K562 (cell line): ENCODE measurements around the gene NUAK2. TPM values are rescaled to one million over a fixed set of nuclear protein-coding genes. Genes with fewer than 3 reads are reported as not detected.

Experiments
- ATAC-seq: fragments of 200-7000 bp; cut with Tn5 transposase; 3 replicates; pipeline ENCODE4 v1.9.1; 2020; ENCODE audit warnings: moderate library complexity
- BruUV-seq: library from RNA; stranded (reverse); fragments of 400-500 nt; replicated peaks from 2 replicates; lab custom pipeline; 2021; lab: Mats Ljungman, UMichigan
- CTCF ChIA-PET: fragments of 300-600 bp; formaldehyde crosslinking; extraction: SDS; loops from one replicate; lab custom pipeline; 2021; ENCODE audit warnings: low intra/inter-chr PET ratio; lab: Yijun Ruan, JAX
- POLR2A ChIA-PET: fragments of 300-600, 350-650 bp; sonication (Branson Sonifier 250); formaldehyde crosslinking; extraction: SDS; loops from one replicate; lab custom pipeline; 2021; ENCODE audit warnings: antibody characterized with exemption, inconsistent platforms; lab: Yijun Ruan, JAX
- DNase-seq, 4 experiments: peaks; one replicate each; pipeline versions ENCODE4 v3.0.0 to v3.0.0-alpha.2; 2011 to 2018; ENCODE audit warnings: low spot score in 3 of 4, mixed read lengths in 3 of 4; ENCODE audit errors: extremely low read depth in 1 of 4
- FAIRE-seq: peaks from 2 replicates; lab custom pipeline; 2011; peaks lifted over from hg19 to GRCh38; lab: Jason Lieb, UNC
- H2AFZ ChIP-seq: 2 replicates; pipeline ENCODE4 v1.6.0; 2011; ENCODE audit warnings: low read depth, low read length, control low read depth, inconsistent platforms
- H3K27ac ChIP-seq: fragments of 200-600 bp; 3 replicates; pipeline ENCODE4 v1.8.0; 2011; ENCODE audit warnings: low read depth, mild to moderate bottlenecking, control low read depth, inconsistent platforms, low read length, moderate library complexity, mixed read lengths; ENCODE audit errors: extremely low read depth
- H3K27me3 ChIP-seq, 2 experiments: fragments of 300-600 bp in 1 of 2; 2 replicates in 1 of 2; 3 replicates in 1 of 2; pipeline versions ENCODE4 v1.6.0 to v1.8.0; 2011; ENCODE audit warnings: inconsistent platforms in 2 of 2, low read length in 2 of 2, mild to moderate bottlenecking in 1 of 2, mixed read lengths in 1 of 2, moderate library complexity in 1 of 2; ENCODE audit not compliant: control insufficient read depth in 2 of 2, insufficient read depth in 2 of 2
- H3K36me3 ChIP-seq: fragments of 300-600 bp; 3 replicates; pipeline ENCODE4 v1.8.0; 2011; ENCODE audit warnings: mild to moderate bottlenecking, low read length, inconsistent platforms; ENCODE audit not compliant: control insufficient read depth, insufficient read depth
- H3K4me1 ChIP-seq, 2 experiments: fragments of 200-600 bp in 1 of 2; replicated peaks in 1 of 2; 2 replicates in 1 of 2; 3 replicates in 1 of 2; pipeline versions ENCODE4 v1.5.1 to v1.8.0; 2011; ENCODE audit warnings: inconsistent platforms in 2 of 2, low read length in 2 of 2, mild to moderate bottlenecking in 1 of 2, mixed read lengths in 1 of 2, moderate library complexity in 1 of 2; ENCODE audit not compliant: control insufficient read depth in 2 of 2, insufficient read depth in 2 of 2
- H3K4me2 ChIP-seq: 2 replicates; pipeline ENCODE4 v1.6.1; 2011; ENCODE audit warnings: low read length, control low read depth, inconsistent platforms, mixed read lengths; ENCODE audit not compliant: insufficient read depth
- H3K4me3 ChIP-seq: fragments of 200-600 bp; sonication (generic), shearing (Covaris generic); 2 replicates; pipeline ENCODE4 v1.5.1; 2016; ENCODE audit warnings: control low read depth, inconsistent platforms
- H3K79me2 ChIP-seq: fragments of 200-600 bp; 3 replicates; pipeline ENCODE4 v1.8.0; 2011; ENCODE audit warnings: low read length, inconsistent platforms; ENCODE audit not compliant: control insufficient read depth, insufficient read depth
- H3K9ac ChIP-seq, 2 experiments: 2 replicates each; pipeline versions ENCODE4 v1.6.0 to v1.6.1; 2011; ENCODE audit warnings: low read depth in 2 of 2, low read length in 2 of 2, control low read depth in 1 of 2, inconsistent platforms in 1 of 2, mild to moderate bottlenecking in 1 of 2, mixed read lengths in 1 of 2; ENCODE audit not compliant: insufficient read depth in 1 of 2
- H3K9me1 ChIP-seq: one replicate; pipeline ENCODE4 v1.6.0; 2011; ENCODE audit warnings: inconsistent platforms, mild to moderate bottlenecking, low read length, moderate library complexity; ENCODE audit not compliant: control insufficient read depth, insufficient read depth
- H3K9me3 ChIP-seq: replicated peaks from 2 replicates; pipeline ENCODE4 v1.5.1; 2011; ENCODE audit warnings: low read depth, low read length, inconsistent platforms; ENCODE audit not compliant: control insufficient read depth, insufficient read depth
- H4K20me1 ChIP-seq: replicated peaks from 2 replicates; pipeline ENCODE4 v1.6.1; 2011; ENCODE audit warnings: low read length, inconsistent platforms, mixed read lengths; ENCODE audit not compliant: control insufficient read depth, insufficient read depth
- CBFA2T3 ChIP-seq: fragments of 450-650 bp; IDR thresholded peaks from 2 replicates; pipeline ENCODE4 v1.6.1; 2017
- MEF2A ChIP-seq: IDR thresholded peaks from 2 replicates; pipeline ENCODE4 v1.6.1; 2011; ENCODE audit warnings: low read depth, mild to moderate bottlenecking, low read length, moderate library complexity; ENCODE audit not compliant: control insufficient read depth
- MEF2D ChIP-seq: conservative IDR thresholded peaks from 2 replicates; pipeline ENCODE4 v1.6.1; 2016; ENCODE audit warnings: low read depth, missing genetic modification characterization, missing compliant biosample characterization
- MITF ChIP-seq: IDR thresholded peaks from 2 replicates; pipeline ENCODE4 v1.6.1; 2014; ENCODE audit warnings: antibody characterized with exemption
- NCOR1 ChIP-seq: fragments of 450-650 bp; IDR thresholded peaks from 2 replicates; pipeline ENCODE4 v1.6.1; 2016; ENCODE audit warnings: mild to moderate bottlenecking, moderate library complexity
- NFRKB ChIP-seq: fragments of 450-650 bp; IDR thresholded peaks from 2 replicates; pipeline ENCODE4 v1.6.1; 2016; ENCODE audit warnings: low read depth
- POLR3A ChIP-seq: IDR thresholded peaks from 2 replicates; pipeline ENCODE4 v1.6.1; 2011; ENCODE audit warnings: borderline replicate concordance, mild to moderate bottlenecking, moderate library complexity; ENCODE audit not compliant: insufficient read length, insufficient read depth; ENCODE audit errors: extremely low read depth
- SRSF9 ChIP-seq: fragments of 200-400 bp; formaldehyde crosslinking; IDR thresholded peaks from 2 replicates; pipeline ENCODE4 v1.6.1; 2017; ENCODE audit warnings: low read depth, low read length, borderline replicate concordance
- WGBS: fragments of 100-300 bp; shearing (Covaris generic); methylation state at CpG from one replicate; pipeline ENCODE4 v1.1.6; 2016; ENCODE audit warnings: low coverage, mixed read lengths; ENCODE audit not compliant: insufficient coverage; ENCODE audit errors: missing lambda C conversion rate; 5-methylcytosine and 5-hydroxymethylcytosine counted together
- in situ Hi-C: fragments of 300-500 bp; cut with MboI; formaldehyde crosslinking; loops from 4 replicates; pipeline ENCODE4 v1.15.0; 2018; ENCODE audit warnings: inconsistent platforms, mixed read lengths
- intact Hi-C: fragments of 100-400 bp; cut with micrococcal nuclease; formaldehyde crosslinking; loops from 2 replicates; pipeline ENCODE4 v1.14.2; 2022
- polyA plus RNA-seq, 8 experiments: library from polyadenylated mRNA; depleted of rRNA in 4 of 8; stranded (reverse) in 5 of 8; unstranded in 3 of 8; fragments of >200 nt; fragmentation: Nextera tagmentation in 2 of 8; fragmentation: Illumina TruSeq in 1 of 8; extraction: Ambion mirVana in 2 of 8; extraction: Trizol in 1 of 8; gene quantifications; 2 replicates each; pipeline versions ENCODE4 v1.2.1 to v1.2.3, GENCODE V29; 2011 to 2014; ENCODE audit warnings: inconsistent platforms in 1 of 8, missing spikeins in 1 of 8
- total RNA-seq, 7 experiments: library from RNA; depleted of rRNA in 6 of 7; stranded (reverse); fragments of >200 nt in 6 of 7; fragmentation: Illumina TruSeq in 2 of 7; extraction: Trizol in 2 of 7; gene quantifications; 2 replicates each; pipeline versions ENCODE4 v1.2.1 to v1.2.3, GENCODE V29; 2011 to 2021; ENCODE audit warnings: low replicate concordance in 1 of 7

NUAK2 gene
- total and polyA plus RNA-seq, 9 of the 15 experiments (the other 6 are each of a cell fraction or from before 2014, with no cell fraction given): 0.04 to 0.44 (median 0.14) TPM

DNA sequence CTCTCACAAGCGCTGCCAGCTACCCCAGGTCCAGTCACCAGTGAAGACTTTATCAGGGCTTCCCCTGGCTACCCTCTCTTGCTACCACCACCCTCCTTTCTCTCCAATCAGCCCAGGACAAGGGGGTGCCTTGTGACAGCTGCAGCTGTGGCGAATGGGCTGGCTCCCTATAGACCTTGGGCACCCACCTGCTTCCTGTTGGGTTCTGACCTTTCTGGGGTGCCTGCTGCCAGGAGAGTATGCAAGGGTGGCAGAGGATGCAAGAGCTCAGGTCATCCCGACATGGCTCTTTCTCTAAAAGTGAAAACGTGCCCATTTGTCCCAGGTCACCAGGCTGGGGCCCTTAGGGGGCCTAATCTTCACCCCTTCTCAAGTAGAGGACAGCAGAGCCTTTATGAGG, 28.6 kb upstream of the NUAK2 start (continued):
- TF ChIP-seq MITF: no peak
- no peak for TF ChIP-seq NFRKB
- no peak for TF ChIP-seq MEF2D
- no peak for TF ChIP-seq NCOR1
- no peak for TF ChIP-seq POLR3A
- TF ChIP-seq SRSF9: no peak

DNA sequence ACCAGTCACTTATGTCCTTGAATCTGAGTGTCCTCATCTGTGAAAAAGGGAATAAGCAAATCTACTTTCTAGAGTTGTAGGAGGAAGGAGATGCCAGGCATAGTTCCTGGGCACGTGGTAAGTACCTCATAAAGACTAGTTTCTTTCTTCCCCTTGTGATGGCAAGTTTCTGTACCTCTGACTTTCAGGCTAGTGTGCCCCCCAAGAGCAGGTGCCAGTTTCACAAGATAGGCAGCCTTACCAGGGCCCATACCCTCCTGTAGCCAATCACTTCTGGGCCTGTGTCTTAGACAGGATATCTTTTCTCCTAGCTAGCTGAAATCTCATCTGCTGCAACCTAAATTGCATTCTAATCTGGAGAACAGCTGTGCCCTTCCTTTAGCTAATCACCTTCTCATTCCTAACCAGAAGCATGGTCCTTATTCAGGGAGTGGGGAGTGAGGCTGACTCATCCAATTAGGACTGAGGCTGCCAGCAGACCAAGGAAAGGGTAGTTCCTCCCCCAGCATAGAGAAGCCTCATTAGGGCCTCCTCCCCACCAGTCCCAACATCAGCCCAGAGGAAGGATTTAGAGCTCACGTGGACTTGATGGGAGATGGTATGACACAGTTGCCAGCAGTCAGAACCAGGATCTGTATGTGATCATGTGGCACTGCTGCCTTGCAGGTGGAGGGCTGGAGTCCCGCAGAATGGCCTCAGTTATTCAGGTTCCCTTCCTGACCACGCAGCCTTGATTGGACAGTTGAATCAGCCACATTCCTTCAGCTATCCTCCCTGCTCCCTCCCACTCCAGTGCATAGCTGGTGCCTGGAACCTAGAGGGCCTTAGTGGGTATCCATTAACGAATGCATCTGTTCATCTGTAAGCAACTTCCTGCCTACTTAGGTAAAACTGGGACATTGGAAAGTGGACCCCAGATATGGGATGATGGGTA, 27.3 kb upstream of the NUAK2 start:
- Histone ChIP-seq H3K4me2 (no peak overlapping the region), H3K9me3 (no peaks in the 10 kb centered on the region), H4K20me1 (peaks cover 25% of the 10 kb centered on the region; the same call in 1 of the 2 replicates), H3K4me1 (peaks cover 10% of the 10 kb centered on the region in 2 experiments), H3K9me1 (no peaks in the 10 kb centered on the region), H3K9ac (no peak overlapping the region), H3K79me2 (no peaks in the 10 kb centered on the region), H3K27ac (no peak overlapping the region), H3K4me3 (no peak overlapping the region), H3K36me3 (no peaks in the 10 kb centered on the region), H3K27me3 (peaks cover 45 to 81% of the 10 kb centered on the region in 2 experiments; a peak in 4 of 5 replicates), H2AFZ (no peak overlapping the region)
- BruUV-seq: no TSS peak
- CTCF ChIA-PET: no interaction called here
- no peak for FAIRE-seq
- TF ChIP-seq CBFA2T3: peak; percentile 30; the same call in 1 of the 2 replicates
- TF ChIP-seq MEF2A: no peak
- intact Hi-C loops: no loop called here
- WGBS: 0% methylated on average over 5 of the region's 5 CpGs
- in situ Hi-C loops: no loop called here
- POLR2A ChIA-PET: interaction anchor here (0.6 to 1.5 kb wide), 5 partner anchors 12 to 1380 kb away, joined by 3 to 4 read pairs (median 3); no protein-coding TSS in a partner anchor
- ATAC-seq: no peak
- no peak for DNase-seq
